Glomerular visceral epithelial cell (primary cell): Measurements from ENCODE around the gene NLRP3.

ENCODE experiments used
- DNase-seq: peaks from one replicate; pipeline ENCODE4 v3.0.0-alpha.2; 2016; ENCODE audit errors: extremely low spot score

The NLRP3 gene

GRCh38 chr1:247437551-247438505 is 21.9 kb downstream of the NLRP3 start:
- no peak for DNase-seq

DNA sequence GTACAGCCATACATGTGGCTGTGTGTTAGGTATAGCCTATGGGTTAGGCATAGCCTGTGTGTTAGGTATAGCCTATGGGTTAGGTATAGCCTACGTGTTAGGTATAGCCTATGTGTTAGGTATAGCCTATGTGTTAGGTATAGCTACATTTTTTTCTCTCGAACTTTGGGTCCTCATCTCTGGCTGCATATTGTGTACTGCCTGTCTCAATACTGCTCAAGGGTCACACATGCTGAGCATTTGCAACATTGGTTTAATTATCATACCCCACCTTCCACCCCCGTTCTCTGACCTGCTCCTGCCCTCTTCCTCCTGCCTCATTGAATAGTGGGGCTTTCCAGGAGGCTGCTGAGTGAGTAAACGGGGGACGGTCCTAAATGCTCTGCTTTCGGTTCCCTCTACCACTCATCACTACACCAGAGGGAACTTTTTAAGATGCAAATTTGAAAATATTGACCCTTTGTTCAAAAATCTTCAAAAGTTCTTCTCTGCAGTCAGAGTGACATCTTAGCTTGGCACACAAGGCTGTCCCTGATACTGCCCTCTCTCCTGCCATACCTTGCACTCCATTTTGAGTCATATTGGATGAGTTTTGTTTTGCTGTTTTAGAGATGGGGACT is 24.1 kb downstream of the NLRP3 start:
- DNase-seq, result no peak

DNA sequence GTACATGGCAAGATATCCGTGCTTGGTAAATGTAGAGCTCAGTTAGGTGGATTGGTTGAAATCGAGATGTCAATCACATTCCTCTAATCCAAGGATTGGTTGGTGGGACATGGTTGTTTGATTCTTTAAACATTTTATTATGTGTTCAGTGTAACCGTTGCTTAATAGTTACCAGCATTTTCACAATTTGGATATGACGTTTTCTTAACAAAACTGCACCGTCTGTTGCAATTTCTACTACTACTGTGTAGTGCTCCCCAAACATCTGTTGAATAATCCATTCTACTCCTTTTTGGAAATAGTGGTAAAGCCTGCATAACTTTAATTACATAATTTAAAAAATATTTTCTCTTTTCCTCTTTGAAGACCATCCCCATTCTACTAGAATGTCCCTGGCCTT is 25.6 kb downstream of the NLRP3 start:
- no peak for DNase-seq

DNA sequence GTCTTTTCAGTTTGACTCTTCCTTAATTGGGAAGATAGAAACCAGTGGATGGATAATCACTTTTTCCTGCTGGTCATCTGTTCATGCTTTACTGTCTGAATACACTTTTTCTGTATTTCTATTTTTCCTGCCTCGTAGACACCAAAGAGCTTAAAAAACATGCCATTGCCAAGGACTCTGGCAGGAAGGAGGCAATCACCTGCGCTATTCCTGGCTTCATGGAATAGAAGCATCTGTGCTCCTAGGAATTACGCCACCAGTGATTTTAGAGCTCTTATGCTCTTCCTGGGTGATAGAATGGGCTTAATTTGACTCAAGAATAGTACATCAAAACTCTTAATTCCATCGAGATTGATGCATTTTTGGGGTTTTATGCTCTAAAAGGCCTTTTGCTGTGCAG is 26.2 kb downstream of the NLRP3 start:
- DNase-seq, result no peak

- no peak for DNase-seq
Measured at GRCh38 chr1:247443641-247444040, 27.7 kb downstream of the NLRP3 start.

DNA sequence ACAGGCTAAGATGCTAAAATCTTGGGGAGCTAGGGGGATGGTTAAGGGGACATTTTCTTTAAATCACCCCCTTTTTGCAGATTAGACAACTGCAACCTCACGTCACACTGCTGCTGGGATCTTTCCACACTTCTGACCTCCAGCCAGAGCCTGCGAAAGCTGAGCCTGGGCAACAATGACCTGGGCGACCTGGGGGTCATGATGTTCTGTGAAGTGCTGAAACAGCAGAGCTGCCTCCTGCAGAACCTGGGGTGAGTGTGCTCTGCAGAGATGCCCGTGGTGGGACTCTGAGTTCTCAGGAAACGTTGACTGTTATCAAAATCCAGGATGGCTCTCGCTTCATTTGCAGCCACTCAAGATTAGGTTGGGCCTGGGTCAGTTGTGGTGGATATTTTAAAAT is 28.6 kb downstream of the NLRP3 start:
- DNase-seq, result no peak

GRCh38 chr1:247445526-247446356 is 29.8 kb downstream of the NLRP3 start:
- DNase-seq, result no peak

DNA sequence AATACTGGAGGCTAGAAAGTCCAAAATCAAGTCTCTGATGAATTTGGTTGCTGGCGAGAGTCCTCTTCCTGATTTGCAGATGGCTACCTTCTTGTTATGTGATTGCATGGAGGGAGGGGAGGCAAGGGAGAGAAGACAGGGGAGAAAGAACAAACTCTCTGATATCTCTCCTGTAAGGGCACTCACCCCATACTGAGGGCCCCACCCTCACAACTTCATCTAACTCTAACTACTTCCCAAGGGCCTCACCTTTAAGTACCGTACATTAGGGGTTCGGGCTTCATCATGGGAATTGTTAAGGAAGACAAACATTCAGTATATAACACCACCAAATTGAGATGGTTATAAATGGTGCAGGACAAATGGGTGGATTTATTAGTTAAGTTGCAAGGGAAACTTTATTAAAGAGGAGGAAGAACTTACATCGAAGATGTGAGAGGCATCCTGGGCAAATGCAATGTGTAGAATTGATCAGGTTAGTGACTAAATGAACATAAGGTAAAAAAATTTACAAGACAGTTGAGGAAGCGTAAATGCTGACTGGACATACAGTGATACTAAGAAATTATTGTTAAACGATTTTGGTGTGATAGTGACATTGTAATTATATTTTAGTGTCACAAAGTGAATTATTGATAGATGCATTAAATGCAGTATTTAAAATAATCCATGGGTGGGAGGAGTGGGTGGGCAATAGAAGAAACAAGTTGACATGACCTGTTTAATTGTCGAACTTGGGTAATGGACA is 31.4 kb downstream of the NLRP3 start:
- DNase-seq, result no peak

DNA sequence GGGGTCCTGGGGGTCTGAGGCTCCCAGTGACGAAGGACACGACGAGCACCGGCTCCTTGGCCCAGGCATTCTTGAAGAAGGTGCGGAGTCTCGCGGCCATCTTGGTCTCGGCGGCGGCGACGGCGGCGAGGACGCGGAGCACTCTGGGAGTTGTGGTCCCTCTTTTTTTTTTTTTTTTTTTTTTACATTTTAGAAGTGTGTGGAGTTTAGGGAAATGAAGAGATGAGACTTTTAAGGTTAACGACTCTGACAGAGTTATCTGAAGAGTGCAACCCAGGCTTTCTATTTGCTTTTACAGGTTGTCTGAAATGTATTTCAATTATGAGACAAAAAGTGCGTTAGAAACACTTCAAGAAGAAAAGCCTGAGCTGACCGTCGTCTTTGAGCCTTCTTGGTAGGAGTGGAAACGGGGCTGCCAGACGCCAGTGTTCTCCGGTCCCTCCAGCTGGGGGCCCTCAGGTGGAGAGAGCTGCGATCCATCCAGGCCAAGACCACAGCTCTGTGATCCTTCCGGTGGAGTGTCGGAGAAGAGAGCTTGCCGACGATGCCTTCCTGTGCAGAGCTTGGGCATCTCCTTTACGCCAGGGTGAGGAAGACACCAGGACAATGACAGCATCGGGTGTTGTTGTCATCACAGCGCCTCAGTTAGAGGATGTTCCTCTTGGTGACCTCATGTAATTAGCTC is 32.3 kb downstream of the NLRP3 start:
- DNase-seq, result peak; percentile 37

DNA sequence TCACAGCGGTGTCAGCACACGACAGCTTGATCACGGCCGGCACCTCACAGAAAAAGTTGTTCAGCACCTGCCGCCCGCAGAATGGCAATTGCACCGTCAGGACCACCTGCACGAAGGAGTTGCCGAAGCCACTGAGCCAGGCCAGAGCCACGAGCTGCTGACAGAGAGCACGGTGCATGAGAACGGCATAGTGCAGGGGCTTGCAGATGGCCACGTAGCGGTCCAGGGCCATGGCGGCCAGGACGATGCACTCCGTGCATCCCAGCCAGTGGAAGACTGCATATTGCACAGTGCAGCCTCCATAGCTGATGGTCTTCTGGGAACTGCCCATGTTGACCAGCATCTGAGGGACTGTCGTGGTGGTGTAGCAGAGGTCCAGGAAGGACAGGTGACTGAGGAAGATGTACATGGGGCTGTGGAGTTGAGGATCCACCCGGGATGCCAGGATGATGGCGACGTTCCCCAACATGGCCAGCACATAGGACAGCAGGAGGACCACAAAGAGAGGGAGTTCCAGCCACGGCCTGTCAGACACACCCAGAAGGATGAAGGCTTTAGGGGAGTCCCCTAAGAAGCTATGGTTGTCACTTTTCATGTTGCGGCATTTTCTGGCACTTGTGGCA is 35.5 kb downstream of the NLRP3 start:
- DNase-seq, result no peak

- DNase-seq, result no peak
Measured at GRCh38 chr1:247452447-247453039, 36.6 kb downstream of the NLRP3 start.

- no peak for DNase-seq
Measured at GRCh38 chr1:247453245-247453644, 37.3 kb downstream of the NLRP3 start.

- DNase-seq, result no peak
Measured at GRCh38 chr1:247453997-247454396, 38.0 kb downstream of the NLRP3 start.

DNA sequence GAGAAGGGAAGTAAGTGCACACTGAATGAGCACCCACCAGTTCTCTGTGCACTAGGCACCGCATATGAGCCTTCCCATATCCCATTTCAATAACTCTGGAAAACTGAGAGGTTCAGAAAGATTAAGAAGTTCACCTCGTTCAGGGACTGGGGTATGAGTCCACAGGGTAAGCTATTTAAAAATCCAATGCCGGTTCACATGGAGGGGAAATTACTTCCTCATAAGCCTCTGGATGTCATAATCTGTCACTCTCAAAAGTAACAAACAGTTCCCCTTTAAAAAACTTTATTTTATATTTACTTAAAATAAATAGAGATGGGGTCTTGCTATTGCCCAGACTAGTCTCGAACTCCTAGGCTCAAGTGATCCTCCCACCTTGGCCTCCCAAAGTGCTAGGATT is 40.0 kb downstream of the NLRP3 start:
- no peak for DNase-seq

DNA sequence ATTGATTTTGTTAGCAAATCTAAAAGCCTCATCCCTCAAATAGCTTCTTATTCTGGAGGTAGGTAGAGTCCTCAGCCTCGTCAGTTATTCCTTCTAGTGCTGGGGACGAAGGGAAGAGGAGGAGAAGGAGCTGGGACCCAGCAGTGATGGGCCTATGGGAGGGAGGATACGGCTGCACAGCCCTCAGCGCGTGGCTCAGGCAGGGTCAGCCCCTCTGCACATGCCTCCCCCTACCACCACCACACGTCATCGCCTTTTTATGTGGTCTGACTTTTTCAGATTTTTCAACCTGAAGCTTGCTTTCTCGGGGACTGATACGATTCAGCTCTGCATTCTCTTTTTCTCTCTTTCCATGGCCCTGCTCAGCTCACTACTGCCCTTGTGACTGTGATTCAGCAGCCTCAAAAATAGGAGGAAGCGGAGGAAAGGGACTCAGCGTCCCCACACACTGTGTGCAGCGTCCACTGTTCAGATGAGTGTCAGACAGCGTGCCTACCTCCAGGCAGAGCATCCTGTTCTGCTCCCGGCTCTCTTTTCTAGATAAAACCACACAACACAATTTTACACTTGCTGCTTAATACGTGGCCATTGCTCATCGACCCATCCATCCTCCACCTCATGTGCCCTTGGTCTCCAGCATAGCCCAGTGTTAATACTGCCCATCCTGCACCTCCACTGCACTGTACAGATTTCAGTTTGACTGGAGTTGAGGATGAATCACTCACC is 41.1 kb downstream of the NLRP3 start:
- DNase-seq, result no peak

GRCh38 chr1:247459507-247459906 is 43.5 kb downstream of the NLRP3 start:
- DNase-seq, result no peak

DNA sequence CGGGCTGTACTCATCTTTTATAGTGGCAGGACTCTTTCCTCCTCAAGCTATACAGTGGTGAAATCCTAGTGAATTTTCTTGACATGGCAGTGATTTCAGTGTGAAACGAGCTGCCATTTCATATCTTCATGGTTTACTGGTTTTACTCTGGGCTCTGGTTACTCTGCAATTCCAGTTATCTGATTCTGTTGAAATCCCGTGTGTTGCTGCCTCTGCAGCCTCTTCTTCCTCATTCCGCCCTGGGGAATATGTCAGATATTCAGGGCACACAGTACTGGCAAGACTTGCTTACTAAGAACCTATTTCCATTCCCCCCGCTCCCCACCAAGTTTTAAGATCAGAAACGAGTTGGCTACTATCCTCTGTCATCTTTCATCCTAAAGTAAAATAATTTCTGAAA is 49.8 kb downstream of the NLRP3 start:
- no peak for DNase-seq

DNA sequence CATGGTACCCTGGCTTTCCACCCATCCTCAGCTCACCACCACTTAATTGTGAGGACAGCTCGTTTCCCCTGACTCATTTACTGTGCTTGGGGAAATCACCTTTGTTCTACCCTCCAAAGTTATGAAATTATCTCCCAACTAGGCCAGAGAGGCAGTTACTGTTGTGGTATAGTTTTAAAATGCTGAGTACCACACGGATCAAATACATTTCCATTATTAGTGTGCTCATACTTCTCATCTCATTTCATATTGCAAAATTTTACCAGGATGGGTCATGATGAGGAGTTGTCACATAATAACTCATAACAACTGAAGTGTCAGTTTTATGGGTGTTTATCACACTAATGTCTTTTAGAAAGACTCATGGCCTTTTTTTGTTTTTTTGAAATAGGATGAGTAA is 51.2 kb downstream of the NLRP3 start:
- DNase-seq, result no peak

DNA sequence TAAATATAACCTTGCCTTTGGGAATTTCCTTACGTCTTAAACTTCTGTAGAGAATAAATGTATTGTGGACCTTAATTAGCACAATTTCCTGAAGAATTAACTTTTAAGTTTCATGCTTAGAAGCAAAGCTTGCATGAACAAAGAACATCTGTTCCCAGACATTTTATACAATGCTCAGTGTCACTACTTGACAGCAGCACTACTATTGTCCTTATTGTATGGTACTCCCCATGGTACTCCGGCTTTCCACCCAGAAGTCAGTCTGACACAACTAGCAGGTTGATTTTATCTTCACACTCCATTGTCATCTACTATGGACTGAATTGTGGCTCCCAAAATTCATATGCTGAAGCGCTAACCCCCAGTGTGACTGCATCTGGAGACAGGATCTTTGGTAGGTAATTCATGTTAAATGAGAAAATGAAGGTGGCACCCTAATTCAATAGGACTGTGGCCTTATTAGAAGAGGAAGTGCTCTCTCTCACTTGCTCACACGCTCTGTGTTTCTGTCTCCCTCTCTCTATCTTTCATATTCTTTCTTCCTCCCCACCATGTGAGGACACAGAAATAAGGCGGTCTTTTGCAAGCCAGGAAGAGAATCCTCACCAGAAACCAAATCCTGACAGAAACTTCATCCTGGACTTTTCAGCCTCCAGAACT is 52.6 kb downstream of the NLRP3 start:
- no peak for DNase-seq
